Heart left ventricle (tissue), 13 donors: ENCODE data around the gene GPC6.

ENCODE experiments used
- POLR2A ChIP-seq, 2 donors: fragments of 450-650 bp; IDR thresholded peaks; one replicate each; pipeline ENCODE4 v1.6.1; 2017; ENCODE audit warnings: antibody characterized with exemption in 2 of 2, mild to moderate bottlenecking in 2 of 2, moderate library complexity in 2 of 2
- TF ChIP-seq, protein P1 (sequence below), 12 donors: fragments of 200-600 bp; sonication (generic) in 4 of 12; IDR thresholded peaks; one replicate each; pipeline versions ENCODE4 v1.5.0 to v1.8.0; 2018 to 2022; ENCODE audit warnings: antibody characterized with exemption in 12 of 12, mild to moderate bottlenecking in 5 of 12
- donor health status: ischemic (EF 13 %, LVEDD 7.1; RV severe dilation, severe dysfunction).
- donor health status: DM: no; HTN: yes; CAD: no.
- donor health status: DM: no; HTN: no; CAD: no.
- donor health status: ischemic (EF 25% LVEDD 6.9; RV normal size, moderate dysfunction).
- donor health status: ischemic (EF 25% LVEDD 5.7; RV mildly dilated, moderate dysfunction).
- donor health status: ischemic (EF 35%, LVEDD 5.7; RV mildly dilated, moderate dysfunction).
- donor health status: nonischemic (EF 11% LVEDD 7.7; RV severe dilation, severe dysfunction).
- donor health status: DM: yes; HTN: yes; CAD: no.
- donor health status: PGD.
- donor health status: ischemic (EF 29% LVEDD 5.4; RV normal size, mild dysfunction).
- donor health status: nonischemic (EF 23%, LVEDD 6.1; RV moderate dilation, normal function).

DNA sequence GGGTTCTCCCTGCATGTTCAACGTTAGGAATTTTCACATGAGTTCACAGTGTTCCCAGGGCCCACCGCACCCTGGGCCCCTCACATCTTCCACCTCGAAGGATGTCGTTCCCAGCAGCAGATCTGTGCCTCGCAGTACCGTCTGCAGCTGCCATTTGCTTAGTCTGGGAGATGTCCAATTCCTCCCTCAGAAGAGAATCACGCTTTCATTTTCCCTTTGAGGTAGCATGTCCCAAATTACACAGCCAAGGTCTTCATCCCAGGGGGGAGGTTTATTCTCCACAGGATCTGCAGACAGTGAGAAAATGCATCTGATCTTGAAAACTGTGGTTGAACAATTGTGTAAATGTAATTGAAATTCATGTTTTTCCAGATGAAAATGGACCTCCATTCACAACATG, 1102.7 kb downstream of the GPC6 start:
- TF ChIP-seq, protein P1, sequence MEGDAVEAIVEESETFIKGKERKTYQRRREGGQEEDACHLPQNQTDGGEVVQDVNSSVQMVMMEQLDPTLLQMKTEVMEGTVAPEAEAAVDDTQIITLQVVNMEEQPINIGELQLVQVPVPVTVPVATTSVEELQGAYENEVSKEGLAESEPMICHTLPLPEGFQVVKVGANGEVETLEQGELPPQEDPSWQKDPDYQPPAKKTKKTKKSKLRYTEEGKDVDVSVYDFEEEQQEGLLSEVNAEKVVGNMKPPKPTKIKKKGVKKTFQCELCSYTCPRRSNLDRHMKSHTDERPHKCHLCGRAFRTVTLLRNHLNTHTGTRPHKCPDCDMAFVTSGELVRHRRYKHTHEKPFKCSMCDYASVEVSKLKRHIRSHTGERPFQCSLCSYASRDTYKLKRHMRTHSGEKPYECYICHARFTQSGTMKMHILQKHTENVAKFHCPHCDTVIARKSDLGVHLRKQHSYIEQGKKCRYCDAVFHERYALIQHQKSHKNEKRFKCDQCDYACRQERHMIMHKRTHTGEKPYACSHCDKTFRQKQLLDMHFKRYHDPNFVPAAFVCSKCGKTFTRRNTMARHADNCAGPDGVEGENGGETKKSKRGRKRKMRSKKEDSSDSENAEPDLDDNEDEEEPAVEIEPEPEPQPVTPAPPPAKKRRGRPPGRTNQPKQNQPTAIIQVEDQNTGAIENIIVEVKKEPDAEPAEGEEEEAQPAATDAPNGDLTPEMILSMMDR (IDR thresholded peaks at IDR 0.05): no peak
- TF ChIP-seq POLR2A (IDR thresholded peaks at IDR 0.05): no peak
